HepG2 (cell line): Measurements from ENCODE around the gene VAMP8. TPM values are rescaled to one million over a fixed set of nuclear protein-coding genes. Genes with fewer than 3 reads are reported as not detected.
A peak's percentile ranks its signal among the peaks of the same experiment; 100 is the strongest.
"Not testable (repeated sequence)": the region's sequence is repeated elsewhere in the genome, so short reads cannot be mapped to it uniquely, and the experiment has no call there.

Experiments
- ATAC-seq: fragments of 200-7000 bp; cut with Tn5 transposase; 3 replicates; pipeline ENCODE4 v1.9.1; 2020; ENCODE audit warnings: mild to moderate bottlenecking, moderate library complexity
- BruUV-seq: library from RNA; stranded (reverse); fragments of 400-500 nt; replicated peaks from 2 replicates; lab custom pipeline; 2021; lab: Mats Ljungman, UMichigan
- CTCF ChIA-PET: fragments of 300-600 bp; formaldehyde crosslinking; extraction: SDS; loops from one replicate; lab custom pipeline; 2021; ENCODE audit warnings: low total read pairs, inconsistent platforms, low intra/inter-chr PET ratio; lab: Yijun Ruan, JAX
- POLR2A ChIA-PET: fragments of 350-600 bp; sonication (Branson Sonifier 250); formaldehyde crosslinking; loops from one replicate; lab custom pipeline; 2020; ENCODE audit warnings: antibody characterized with exemption, inconsistent platforms; lab: Yijun Ruan, JAX
- DNase-seq: peaks from one replicate; pipeline ENCODE4 v3.0.0-alpha.2; 2015; ENCODE audit warnings: low spot score
- FAIRE-seq: peaks from 3 replicates; lab custom pipeline; 2011; peaks lifted over from hg19 to GRCh38; lab: Jason Lieb, UNC
- H2AFZ ChIP-seq: one replicate; pipeline ENCODE4 v1.6.1; 2011; ENCODE audit warnings: low read length, inconsistent platforms
- H3K27ac ChIP-seq: fragments of 300-600 bp; 3 replicates; pipeline ENCODE4 v1.8.0; 2011; ENCODE audit warnings: mixed run types, mild to moderate bottlenecking, mixed read lengths, low read length, inconsistent platforms; ENCODE audit not compliant: insufficient read depth; ENCODE audit errors: extremely low read length
- H3K27me3 ChIP-seq, 2 experiments: fragments of 200-600 bp in 1 of 2; 2 replicates in 1 of 2; 3 replicates in 1 of 2; pipeline versions ENCODE4 v1.6.0 to v1.8.0; 2011; ENCODE audit warnings: low read length in 2 of 2, mild to moderate bottlenecking in 2 of 2, moderate library complexity in 2 of 2, inconsistent platforms in 1 of 2; ENCODE audit not compliant: insufficient read depth in 2 of 2, control insufficient read depth in 1 of 2
- H3K36me3 ChIP-seq, 2 experiments: fragments of 200-600 bp in 1 of 2; replicated peaks in 1 of 2; 2 replicates in 1 of 2; 3 replicates in 1 of 2; pipeline versions ENCODE4 v1.5.1 to v1.8.0; 2011; ENCODE audit warnings: low read length in 2 of 2, inconsistent platforms in 1 of 2; ENCODE audit not compliant: insufficient read depth in 2 of 2, control insufficient read depth in 1 of 2
- H3K4me1 ChIP-seq: 2 replicates; pipeline ENCODE4 v1.5.1; 2012; ENCODE audit warnings: low read length, inconsistent platforms; ENCODE audit not compliant: insufficient read depth
- H3K4me2 ChIP-seq: 2 replicates; pipeline ENCODE4 v1.6.0; 2011; ENCODE audit warnings: low read depth, low read length, inconsistent platforms
- H3K4me3 ChIP-seq, 3 experiments: fragments of 200-600 bp in 1 of 3; sonication (generic), shearing (Covaris generic) in 1 of 3; replicated peaks in 1 of 3; 2 replicates each; pipeline ENCODE4 v1.5.1; 2011 to 2016; ENCODE audit warnings: low read length in 3 of 3, inconsistent platforms in 2 of 3, low read depth in 2 of 3, mild to moderate bottlenecking in 2 of 3, control low read depth in 1 of 3, mixed read lengths in 1 of 3; ENCODE audit not compliant: insufficient read depth in 1 of 3
- H3K79me2 ChIP-seq: one replicate; pipeline ENCODE4 v1.6.1; 2011; ENCODE audit warnings: low read length, inconsistent platforms; ENCODE audit not compliant: insufficient read depth
- H3K9ac ChIP-seq: 2 replicates; pipeline ENCODE4 v1.6.0; 2011; ENCODE audit warnings: mild to moderate bottlenecking, low read depth, low read length, inconsistent platforms; ENCODE audit not compliant: insufficient read depth
- H3K9me3 ChIP-seq: 2 replicates; pipeline ENCODE4 v1.5.1; 2012; ENCODE audit warnings: mild to moderate bottlenecking, low read length
- H4K20me1 ChIP-seq: 2 replicates; pipeline ENCODE4 v1.6.0; 2011; ENCODE audit warnings: inconsistent platforms, mild to moderate bottlenecking, low read length, moderate library complexity; ENCODE audit not compliant: insufficient read depth
- ARID5B ChIP-seq: IDR thresholded peaks from 2 replicates; pipeline ENCODE4 v1.4.0; 2020; ENCODE audit warnings: mild to moderate bottlenecking, missing genetic modification reagents
- FOSL2 ChIP-seq: sonication (generic); formaldehyde crosslinking; IDR thresholded peaks from 2 replicates; pipeline ENCODE4 v1.4.0; 2020; ENCODE audit warnings: missing genetic modification reagents
- RARA ChIP-seq: IDR thresholded peaks from 2 replicates; pipeline ENCODE4 v1.6.1; 2016; ENCODE audit warnings: missing genetic modification reagents, missing compliant biosample characterization
- SAP130 ChIP-seq: IDR thresholded peaks from 2 replicates; pipeline ENCODE4 v1.6.1; 2016; ENCODE audit warnings: low read depth
- SKIL ChIP-seq: sonication (generic); formaldehyde crosslinking; IDR thresholded peaks from 2 replicates; pipeline ENCODE4 v1.8.0; 2022; ENCODE audit warnings: missing genetic modification reagents, mild to moderate bottlenecking, moderate library complexity, borderline replicate concordance
- SOX5 ChIP-seq: IDR thresholded peaks from 2 replicates; pipeline ENCODE4 v1.6.1; 2016; ENCODE audit warnings: borderline replicate concordance
- TBX3 ChIP-seq: fragments of 450-650 bp; IDR thresholded peaks from 2 replicates; pipeline ENCODE4 v1.6.1; 2017; ENCODE audit warnings: antibody characterized with exemption, mild to moderate bottlenecking, inconsistent platforms, borderline replicate concordance
- TEAD3 ChIP-seq: optimal IDR thresholded peaks from 2 replicates; pipeline ENCODE3; 2016; ENCODE audit warnings: borderline replicate concordance
- ZBTB33 ChIP-seq: sonication (generic); formaldehyde crosslinking; IDR thresholded peaks from 2 replicates; pipeline ENCODE4 v1.4.0; 2020; ENCODE audit warnings: missing genetic modification reagents
- ZBTB38 ChIP-seq: sonication (generic); formaldehyde crosslinking; IDR thresholded peaks from 2 replicates; pipeline ENCODE4 v1.5.1; 2020; ENCODE audit warnings: mild to moderate bottlenecking, missing genetic modification reagents
- ZBTB39 ChIP-seq: sonication (generic); formaldehyde crosslinking; IDR thresholded peaks from 2 replicates; pipeline ENCODE4 v1.5.0; 2020; ENCODE audit warnings: missing genetic modification reagents
- WGBS: methylation state at CpG from one replicate; pipeline ENCODE4 v1.1.6; 2017; ENCODE audit warnings: low lambda C conversion rate; 5-methylcytosine and 5-hydroxymethylcytosine counted together
- in situ Hi-C: cut with HindIII; loops from 2 replicates; pipeline ENCODE4 v1.10.0; 2017; ENCODE audit warnings: low pct_unique_long_range_greater_than_20kb; ENCODE audit not compliant: extremely low pct_ligation_motif_present
- intact Hi-C: fragments of 100-400 bp; cut with micrococcal nuclease; formaldehyde crosslinking; loops from one replicate; pipeline ENCODE4 v1.10.0; 2022; ENCODE audit not compliant: unreplicated experiment
- polyA plus RNA-seq, 8 experiments: library from polyadenylated mRNA; depleted of rRNA in 3 of 8; stranded (reverse) in 7 of 8; unstranded in 1 of 8; fragments of >200 nt; fragmentation: Illumina TruSeq in 4 of 8; extraction: Trizol in 4 of 8; gene quantifications; 2 replicates each; pipeline versions ENCODE4 v1.2.1 to v1.2.3, GENCODE V29; 2011 to 2016; ENCODE audit warnings: low read depth in 4 of 8, missing spikeins in 1 of 8, mixed read lengths in 1 of 8; ENCODE audit not compliant: insufficient read depth in 1 of 8
- total RNA-seq, 5 experiments: library from RNA; depleted of rRNA; stranded (reverse); fragments of >200 nt; fragmentation: Illumina TruSeq; extraction: Trizol; gene quantifications; 2 replicates each; pipeline ENCODE4 v1.2.3, GENCODE V29; 2016; ENCODE audit warnings: low read depth in 1 of 5

Gene VAMP8
- total and polyA plus RNA-seq, 2 of the 13 experiments (the other 11 are each of a cell fraction or from before 2014, with no cell fraction given) = 83.3 to 157 TPM

GRCh38 chr2:85592299-85592698 is 14.9 kb downstream of the VAMP8 start:
- peak; percentile 93 for TF ChIP-seq ZBTB33 (CRISPR knock-in tag)
- TF ChIP-seq TBX3 = 0 out of 2 replicates have a peak, but pooled peaks have one; percentile 15
- TF ChIP-seq SOX5 (CRISPR knock-in tag) = peak; percentile 13; the same call in 1 of the 2 replicates
- peak; percentile 75 for TF ChIP-seq FOSL2 (CRISPR knock-in tag)
- peak; percentile 24; the same call in 1 of the 2 replicates for TF ChIP-seq SKIL (CRISPR knock-in tag)
- 0 out of 2 replicates have a peak, but pooled peaks have one; percentile 22 for TF ChIP-seq SAP130 (CRISPR knock-in tag)
- TF ChIP-seq RARA = peak; percentile 56
- peak; percentile 46; the same call in 1 of the 2 replicates for TF ChIP-seq ZBTB38
- peak; percentile 13 for TF ChIP-seq TEAD3 (CRISPR knock-in tag)
- 0 out of 2 replicates have a peak, but pooled peaks have one; percentile 10 for TF ChIP-seq ARID5B (CRISPR knock-in tag)
- TF ChIP-seq ZBTB39 (CRISPR knock-in tag) = 0 out of 2 replicates have a peak, but pooled peaks have one; percentile 7
- H3K4me2 ChIP-seq, H3K9ac ChIP-seq, H2AFZ ChIP-seq, H3K27me3 ChIP-seq, H4K20me1 ChIP-seq, H3K9me3 ChIP-seq, in situ Hi-C loops, H3K4me3 ChIP-seq, H3K36me3 ChIP-seq, intact Hi-C loops, CTCF ChIA-PET, ATAC-seq, BruUV-seq, FAIRE-seq, H3K27ac ChIP-seq: not testable (repeated sequence)
- 64% methylated on average over 9 of the region's 9 CpGs for WGBS
- H3K4me1 ChIP-seq = peaks cover 86% of the 10 kb centered on the region
- POLR2A ChIA-PET = interaction anchor here (1.6 to 25.9 kb wide), 5 partner anchors 13 to 268 kb away, joined by 4 to 795 read pairs (median 116); partner anchors contain the start of genes C2orf68, GGCX, MAT2A and RNF181
- peak; percentile 41 for DNase-seq
- H3K79me2 ChIP-seq = peaks cover 18% of the 10 kb centered on the region
